GM19193 (cell line): Measurements from ENCODE around the gene GOLPH3.

ENCODE experiments used
- POLR2A ChIP-seq: IDR thresholded peaks from 4 replicates; pipeline ENCODE4 v1.6.1; 2011; ENCODE audit not compliant: insufficient read depth, insufficient read length; ENCODE audit errors: extremely low read depth

Gene GOLPH3

GRCh38 chr5:32174011-32174870 lies at the start of gene GOLPH3:
TSS of gene GOLPH3 (minus strand) at chr5:32174319. CDS start at chr5:32174034, 285 bp downstream.
- TF ChIP-seq POLR2A: peak; percentile 91

DNA sequence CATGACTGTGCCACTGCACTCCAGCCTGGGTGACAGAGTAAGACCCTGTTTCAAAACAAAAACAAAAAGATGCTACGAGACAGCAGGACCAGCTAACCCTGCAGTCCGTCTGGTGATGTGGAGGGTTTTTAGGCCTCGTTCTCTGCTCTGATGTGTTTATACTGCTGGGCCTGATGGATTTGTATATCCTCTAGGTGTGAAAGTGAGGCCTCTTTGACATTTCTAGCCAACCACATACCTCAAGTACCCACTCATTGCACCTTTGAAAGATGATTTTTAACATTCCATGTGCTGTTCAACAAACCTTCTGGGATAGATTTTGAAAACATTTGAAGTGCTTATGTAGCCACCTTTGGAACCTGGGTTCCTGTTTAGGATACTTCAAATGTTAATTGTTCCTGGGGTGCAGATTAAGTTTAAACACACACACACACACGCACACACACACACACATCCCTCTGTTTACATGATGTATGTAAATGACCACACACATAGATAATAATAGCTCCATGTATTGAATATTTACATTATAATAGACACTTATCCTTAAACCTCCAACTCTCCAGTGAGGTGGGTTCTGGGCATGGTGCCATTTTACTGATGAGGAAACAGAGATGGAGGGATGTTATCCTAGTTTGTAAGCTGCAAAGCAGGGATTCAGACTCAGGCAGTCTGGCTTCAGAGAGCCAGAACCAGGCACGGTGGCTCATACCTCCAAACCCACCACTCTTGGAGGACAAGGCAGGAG lies 48.8 kb upstream of the GOLPH3 start:
- TF ChIP-seq POLR2A: no peak

DNA sequence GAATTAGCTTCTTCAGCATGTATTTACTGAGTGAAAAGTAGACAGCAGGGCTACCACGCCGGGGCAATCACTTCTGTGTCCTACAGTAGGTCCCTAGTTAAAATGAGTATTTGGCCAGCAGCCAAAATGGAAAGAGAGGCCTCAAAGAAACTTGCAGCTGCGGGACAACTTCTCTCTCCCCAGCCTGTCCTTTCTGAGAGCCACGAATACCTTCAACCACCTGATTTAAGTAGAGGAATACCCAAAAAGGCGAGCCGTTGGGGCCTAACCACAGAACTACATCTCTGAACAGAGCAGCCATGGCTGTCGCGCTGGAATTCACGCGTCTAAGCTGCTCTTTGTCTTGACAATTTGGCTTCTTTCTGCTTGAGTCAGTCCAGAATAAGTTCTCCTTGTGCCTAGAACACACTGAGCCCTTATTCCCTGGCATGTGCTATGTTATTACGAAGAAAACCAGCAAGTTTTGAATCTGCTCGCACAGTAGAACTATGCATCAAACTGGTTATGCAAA lies 43.8 kb upstream of the GOLPH3 start:
- TF ChIP-seq POLR2A: no peak

DNA sequence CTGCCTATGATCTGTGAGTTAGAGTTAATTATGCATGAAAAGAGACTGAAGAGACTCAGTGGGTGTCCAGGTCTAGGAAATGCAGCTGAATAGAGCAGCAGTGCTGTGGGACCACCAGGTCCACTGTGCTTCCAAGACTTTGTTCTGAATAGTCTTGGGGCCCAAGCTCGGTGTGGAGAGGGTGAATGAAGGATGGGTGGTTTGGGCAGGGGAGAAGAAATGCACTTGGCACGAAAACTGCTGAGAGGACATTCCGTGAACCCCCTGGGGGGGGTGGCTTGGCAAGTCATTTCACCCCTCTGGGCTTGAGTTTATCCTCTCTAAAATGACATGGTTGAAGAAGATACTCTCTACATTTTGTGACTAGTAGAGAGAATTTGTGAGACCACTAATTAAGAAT lies 36.0 kb upstream of the GOLPH3 start:
- TF ChIP-seq POLR2A: no peak

GRCh38 chr5:32207355-32207634 lies 33.2 kb upstream of the GOLPH3 start:
- TF ChIP-seq POLR2A: no peak

- TF ChIP-seq POLR2A: no peak
These were observed 32.6 kb upstream of the GOLPH3 start for GRCh38 chr5:32206509-32207354.

GRCh38 chr5:32206053-32206452 lies 31.9 kb upstream of the GOLPH3 start:
- TF ChIP-seq POLR2A: no peak

DNA sequence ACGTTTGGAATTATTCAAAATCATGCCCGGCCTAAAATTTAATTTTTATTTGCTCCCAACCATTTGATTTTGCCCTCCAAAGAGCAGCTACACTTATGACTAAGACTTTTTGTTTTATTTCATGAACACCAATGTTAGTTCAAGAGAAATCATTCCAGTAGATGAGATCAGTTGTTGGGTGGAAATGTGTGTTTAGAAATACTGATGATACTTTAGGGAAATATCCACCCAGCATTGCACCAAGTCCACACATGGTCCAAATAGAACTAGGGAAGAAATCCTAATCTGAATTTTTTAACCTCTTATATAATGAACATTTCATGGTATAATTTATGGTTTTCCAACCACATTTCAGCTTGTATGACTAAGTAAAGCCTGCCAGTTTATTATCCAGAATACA lies 28.3 kb upstream of the GOLPH3 start:
- no peak for TF ChIP-seq POLR2A

DNA sequence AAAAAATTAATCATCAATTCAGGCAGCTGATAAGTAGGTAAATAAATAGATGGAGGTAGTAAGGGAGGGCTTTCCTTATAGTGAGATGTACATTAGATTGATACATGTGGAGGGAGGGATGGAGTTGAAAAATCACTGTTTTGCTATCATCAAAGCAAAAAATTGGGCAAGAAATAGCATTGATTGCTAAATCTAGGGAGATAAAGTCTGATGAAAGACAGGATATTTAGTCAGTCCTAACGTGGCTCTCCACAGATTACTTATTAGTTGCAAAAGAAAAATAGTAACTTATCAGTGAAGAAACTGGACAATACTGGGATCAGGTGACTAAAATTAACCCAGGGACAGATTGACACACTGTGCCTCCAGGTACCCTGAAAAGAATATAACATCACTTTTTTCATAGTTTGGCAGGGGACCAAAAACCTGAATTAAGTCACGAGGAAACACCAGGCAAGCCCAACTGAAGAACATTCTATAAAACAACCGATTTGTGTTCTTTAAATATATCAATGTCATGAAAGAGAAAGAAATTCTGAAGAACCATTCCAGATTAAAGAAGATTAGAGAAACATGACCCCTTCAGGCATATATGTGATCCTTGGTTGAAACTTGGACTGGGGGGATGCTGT lies 27.1 kb upstream of the GOLPH3 start:
- no peak for TF ChIP-seq POLR2A

DNA sequence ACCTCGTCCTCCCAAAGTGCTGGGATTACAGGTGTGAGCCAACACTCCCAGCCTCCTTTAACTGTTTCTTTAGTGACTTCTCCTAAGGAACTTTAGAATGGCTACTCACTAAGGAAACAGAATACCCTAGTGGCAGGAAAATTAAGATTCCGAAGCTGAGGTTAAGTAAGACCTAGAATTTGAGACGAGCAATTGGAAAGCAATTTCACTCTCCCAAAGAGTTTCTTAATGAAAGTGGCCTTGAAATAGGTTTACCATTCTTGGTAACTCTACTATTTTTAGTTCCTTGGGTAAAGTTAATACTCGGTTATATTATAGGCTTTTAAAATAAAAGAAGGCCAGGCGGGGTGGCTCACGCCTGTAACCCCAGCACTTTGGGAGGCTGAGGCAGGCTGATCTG lies 22.9 kb upstream of the GOLPH3 start:
- TF ChIP-seq POLR2A: no peak

- no peak for TF ChIP-seq POLR2A
These were observed 21.1 kb upstream of the GOLPH3 start for GRCh38 chr5:32195265-32195664.

DNA sequence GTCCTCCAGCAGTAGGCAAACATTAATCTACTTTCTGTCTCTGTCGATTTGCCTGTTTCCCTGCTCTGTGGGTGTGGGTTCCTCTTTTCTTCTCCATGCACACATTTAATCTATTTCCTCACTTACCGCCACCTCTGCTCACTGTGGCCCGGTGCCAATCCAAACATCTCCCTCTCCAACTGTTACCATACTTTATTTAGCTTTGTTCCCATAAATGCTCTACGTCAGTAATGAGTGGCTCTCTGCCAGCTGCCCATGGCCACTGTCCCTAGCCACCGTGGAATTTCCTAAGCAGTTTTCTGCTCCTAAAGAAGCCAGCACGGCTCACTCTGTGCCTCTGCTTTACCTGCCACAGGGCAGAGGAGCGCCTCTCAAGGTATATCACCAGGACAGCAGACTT lies 19.5 kb upstream of the GOLPH3 start:
- no peak for TF ChIP-seq POLR2A

- TF ChIP-seq POLR2A: no peak
These were observed 16.0 kb upstream of the GOLPH3 start for GRCh38 chr5:32190095-32190494.

DNA sequence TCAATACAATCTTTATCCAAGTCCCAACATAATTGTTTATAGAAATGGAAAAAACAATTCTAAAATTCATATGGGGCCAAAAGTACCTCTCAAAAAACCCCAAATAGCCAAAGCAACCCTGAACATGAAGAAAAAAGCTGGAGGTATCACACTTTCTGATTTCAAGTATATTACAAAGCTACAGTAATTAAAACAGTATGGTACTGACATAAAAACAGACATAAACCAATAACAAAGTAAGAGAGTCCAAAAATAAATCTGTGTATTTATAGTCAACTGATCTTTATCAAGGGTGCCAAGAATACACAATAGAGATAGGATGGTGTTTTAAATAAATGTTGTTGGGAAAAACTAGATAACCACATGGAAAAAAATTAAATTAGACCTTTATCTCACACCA lies 13.6 kb upstream of the GOLPH3 start:
- no peak for TF ChIP-seq POLR2A

- TF ChIP-seq POLR2A: no peak
These were observed 8.4 kb upstream of the GOLPH3 start for GRCh38 chr5:32182463-32183063.
